Tibial artery (tissue), 4 donors: Measurements from ENCODE around the gene MAP3K7.

Experiments
- DNase-seq, 2 donors: peaks; one replicate each; pipeline ENCODE4 v3.0.0-alpha.2; 2019
- H3K27ac ChIP-seq, 2 donors: fragments of 200-600 bp; sonication (generic) in 1 of 2; 1 replicate in 1 of 2; 2 replicates in 1 of 2; pipeline ENCODE4 v1.5.1; 2018 to 2019; ENCODE audit warnings: mild to moderate bottlenecking in 1 of 2
- H3K27me3 ChIP-seq, 2 donors: fragments of 200-600 bp; sonication (generic) in 1 of 2; one replicate each; pipeline versions ENCODE4 v1.5.1 to v1.6.0; 2016 to 2019
- H3K36me3 ChIP-seq, 3 donors: fragments of 200-600 bp; sonication (generic) in 2 of 3; one replicate each; pipeline ENCODE4 v1.5.1; 2016 to 2019; ENCODE audit warnings: mild to moderate bottlenecking in 2 of 3
- H3K4me1 ChIP-seq, 4 donors: fragments of 200-600 bp; sonication (generic) in 2 of 4; 1 replicate in 3 of 4; 2 replicates in 1 of 4; pipeline ENCODE4 v1.5.1; 2016 to 2019
- H3K4me3 ChIP-seq, 2 donors: fragments of 200-600 bp; sonication (generic) in 1 of 2; 1 replicate in 1 of 2; 2 replicates in 1 of 2; pipeline ENCODE4 v1.5.1; 2018 to 2019; ENCODE audit warnings: mild to moderate bottlenecking in 2 of 2
- H3K9me3 ChIP-seq, 3 donors: fragments of 200-600 bp; sonication (generic) in 1 of 3; one replicate each; pipeline ENCODE4 v1.5.1; 2016 to 2019
- CTCF ChIP-seq, 2 experiments: fragments of 200-600 bp in 1 of 2; fragments of 450-650 bp in 1 of 2; IDR thresholded peaks; one replicate each; pipeline ENCODE4 v1.5.1; 2017 to 2019; ENCODE audit warnings: antibody characterized with exemption in 2 of 2, mild to moderate bottlenecking in 1 of 2, moderate library complexity in 1 of 2
- intact Hi-C: fragments of 100-400 bp; cut with DNase I; formaldehyde crosslinking; loops from one replicate; pipeline ENCODE4 v1.15.0; 2023; ENCODE audit warnings: low total_unique reads

The MAP3K7 gene

GRCh38 chr6:90544081-90544480 lies 42.8 kb downstream of the MAP3K7 start:
- Histone ChIP-seq H3K4me1 (no peaks in the 10 kb centered on the region), H3K27me3 (no peaks in the 10 kb centered on the region), H3K4me3 (no peak overlapping the region), H3K36me3 (peaks cover 54 to 79% (median 65%) of the 10 kb centered on the region in 3 donors), H3K9me3 (no peaks in the 10 kb centered on the region), H3K27ac (no peak overlapping the region)
- TF ChIP-seq CTCF (IDR thresholded peaks at IDR 0.05) = no peak
- no peak for DNase-seq
- intact Hi-C loops = no loop called here

- Histone ChIP-seq H3K9me3 (no peaks in the 10 kb centered on the region), H3K4me3 (no peak overlapping the region), H3K27ac (no peak overlapping the region), H3K27me3 (no peaks in the 10 kb centered on the region), H3K4me1 (no peaks in the 10 kb centered on the region), H3K36me3 (peaks cover 33 to 60% (median 46%) of the 10 kb centered on the region in 3 donors)
- no peak for DNase-seq
- TF ChIP-seq CTCF (IDR thresholded peaks at IDR 0.05) = no peak
- intact Hi-C loops = no loop called here
Measured at GRCh38 chr6:90541221-90541620, 45.7 kb downstream of the MAP3K7 start.

- no peak for TF ChIP-seq CTCF (IDR thresholded peaks at IDR 0.05)
- H3K27ac ChIP-seq = no peak overlapping the region
- H3K4me1 ChIP-seq = no peaks in the 10 kb centered on the region
- peaks cover 19 to 53% (median 25%) of the 10 kb centered on the region in 3 donors for H3K36me3 ChIP-seq
- no peaks in the 10 kb centered on the region for H3K27me3 ChIP-seq
- H3K9me3 ChIP-seq = no peaks in the 10 kb centered on the region
- intact Hi-C loops = no loop called here
- H3K4me3 ChIP-seq = no peak overlapping the region
- no peak for DNase-seq
Measured at GRCh38 chr6:90538278-90539046, 48.4 kb downstream of the MAP3K7 start.

DNA sequence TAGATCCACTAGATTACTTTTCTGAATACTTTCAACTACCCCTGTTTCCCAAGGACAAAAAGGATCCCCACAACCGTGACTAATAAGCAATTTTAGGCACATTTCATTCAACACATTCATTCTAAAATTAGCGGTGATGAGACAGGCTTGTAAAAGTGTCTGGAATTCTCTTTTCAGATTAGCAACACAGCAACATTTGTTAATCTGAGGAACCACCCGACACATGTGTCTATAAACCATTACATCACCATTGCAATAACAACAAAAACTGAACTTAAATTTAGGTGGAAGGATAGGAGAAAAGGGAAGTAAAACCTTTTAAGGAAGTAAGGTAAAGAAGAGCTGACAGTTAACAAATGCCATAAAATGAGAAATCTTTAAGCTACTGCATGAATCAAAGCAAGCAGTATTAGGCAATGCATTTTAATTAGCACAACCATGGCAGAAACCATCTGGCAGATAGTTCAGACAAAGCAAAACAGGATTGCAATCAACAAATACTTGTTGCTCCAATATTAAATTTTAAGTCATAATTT lies 49.1 kb downstream of the MAP3K7 start:
- no peak overlapping the region for H3K4me3 ChIP-seq
- H3K36me3 ChIP-seq = peaks cover 24 to 55% (median 30%) of the 10 kb centered on the region in 3 donors
- no peak for DNase-seq
- H3K27me3 ChIP-seq = no peaks in the 10 kb centered on the region
- intact Hi-C loops = no loop called here
- no peak for TF ChIP-seq CTCF (IDR thresholded peaks at IDR 0.05)
- no peaks in the 10 kb centered on the region for H3K9me3 ChIP-seq
- H3K4me1 ChIP-seq = no peaks in the 10 kb centered on the region
- no peak overlapping the region for H3K27ac ChIP-seq

DNA sequence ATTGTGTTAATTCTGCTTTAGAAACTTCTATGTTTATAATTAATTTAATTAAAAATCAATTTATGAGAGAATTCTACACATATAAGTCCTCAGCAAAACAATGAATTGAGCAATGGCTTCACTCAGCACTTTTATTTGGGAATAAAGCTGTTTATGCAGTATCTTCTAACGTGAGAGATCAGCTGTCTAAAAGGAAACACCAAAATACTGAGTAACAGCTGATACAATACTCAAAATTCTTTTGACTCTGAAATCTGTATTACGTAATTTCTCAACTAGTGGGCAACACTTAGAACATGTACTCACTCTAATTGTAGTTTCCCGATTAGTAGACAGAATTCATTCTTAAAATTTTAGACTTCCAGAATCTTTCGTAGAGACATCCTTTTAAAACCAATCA lies 49.8 kb downstream of the MAP3K7 start:
- Histone ChIP-seq H3K9me3 (no peaks in the 10 kb centered on the region), H3K27ac (no peak overlapping the region), H3K36me3 (peaks cover 24 to 56% (median 38%) of the 10 kb centered on the region in 3 donors), H3K4me3 (no peak overlapping the region), H3K27me3 (no peaks in the 10 kb centered on the region), H3K4me1 (no peaks in the 10 kb centered on the region)
- no peak for TF ChIP-seq CTCF (IDR thresholded peaks at IDR 0.05)
- no peak for DNase-seq
- intact Hi-C loops = no loop called here
